ENCODE measurements around the gene SPRR1A. TPM values are rescaled to one million over a fixed set of nuclear protein-coding genes. Genes with fewer than 3 reads are reported as not detected.

Gene SPRR1A
- total RNA-seq, 2 donors from 2014 or later: not detected

GRCh38 chr1:152972196-152972886 is 11.5 kb upstream of the SPRR1A start:
- no peaks in the 10 kb centered on the region for H3K27me3 ChIP-seq
- no peak overlapping the region for H3K27ac ChIP-seq
- no peak for TF ChIP-seq CTCF (IDR thresholded peaks at IDR 0.05)
- H3K36me3 ChIP-seq: no peaks in the 10 kb centered on the region
- H3K4me3 ChIP-seq: no peak overlapping the region
- H3K9me3 ChIP-seq: no peaks in the 10 kb centered on the region
- no peak for DNase-seq (ENCODE audit: low spot score)
- H3K4me1 ChIP-seq: no peaks in the 10 kb centered on the region

- DNase-seq (ENCODE audit: low spot score): no peak
- no peaks in the 10 kb centered on the region for H3K9me3 ChIP-seq
- no peaks in the 10 kb centered on the region for H3K4me1 ChIP-seq
- no peak for TF ChIP-seq CTCF (IDR thresholded peaks at IDR 0.05)
- H3K27ac ChIP-seq: no peak overlapping the region
- no peaks in the 10 kb centered on the region for H3K27me3 ChIP-seq
- H3K4me3 ChIP-seq: no peak overlapping the region
- H3K36me3 ChIP-seq: no peaks in the 10 kb centered on the region
Measured at GRCh38 chr1:152976688-152977087, 7.2 kb upstream of the SPRR1A start.

DNA sequence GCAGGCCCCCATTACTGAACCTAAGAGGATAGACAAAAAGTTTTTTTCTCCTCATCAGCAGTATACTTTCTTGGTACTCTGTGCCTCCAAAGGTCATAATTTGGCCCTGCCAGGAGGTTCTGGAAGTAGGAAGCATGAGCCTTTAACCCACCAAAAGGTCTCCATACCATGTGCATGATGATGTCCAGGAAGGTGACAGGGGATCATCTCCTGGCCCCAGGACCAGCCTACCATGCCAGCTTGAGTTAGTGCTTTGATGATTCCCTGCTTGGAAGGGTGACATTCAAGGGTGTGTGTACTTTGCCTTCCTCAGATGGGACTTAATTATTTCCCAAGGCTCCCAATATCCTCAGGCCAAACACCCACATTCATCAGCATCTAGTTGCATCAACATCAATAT is 6.3 kb upstream of the SPRR1A start:
- Histone ChIP-seq H3K27me3 (no peaks in the 10 kb centered on the region), H3K27ac (no peak overlapping the region), H3K9me3 (no peaks in the 10 kb centered on the region), H3K4me3 (no peak overlapping the region), H3K36me3 (no peaks in the 10 kb centered on the region), H3K4me1 (no peaks in the 10 kb centered on the region)
- DNase-seq (ENCODE audit: low spot score): no peak
- TF ChIP-seq CTCF (IDR thresholded peaks at IDR 0.05): no peak

- H3K4me1 ChIP-seq: no peaks in the 10 kb centered on the region
- no peaks in the 10 kb centered on the region for H3K36me3 ChIP-seq
- H3K4me3 ChIP-seq: no peak overlapping the region
- no peak overlapping the region for H3K27ac ChIP-seq
- no peak for DNase-seq (ENCODE audit: low spot score)
- no peaks in the 10 kb centered on the region for H3K9me3 ChIP-seq
- H3K27me3 ChIP-seq: no peaks in the 10 kb centered on the region
- no peak for TF ChIP-seq CTCF (IDR thresholded peaks at IDR 0.05)
Measured at GRCh38 chr1:152980676-152981075, 3.2 kb upstream of the SPRR1A start.

- no peaks in the 10 kb centered on the region for H3K9me3 ChIP-seq
Measured at GRCh38 chr1:152981146-152981871, 2.6 kb upstream of the SPRR1A start.

More at GRCh38 chr1:152981146-152981871, 2.6 kb upstream of the SPRR1A start:
- H3K27me3 ChIP-seq: no peaks in the 10 kb centered on the region
- H3K27ac ChIP-seq: no peak overlapping the region
- no peaks in the 10 kb centered on the region for H3K4me1 ChIP-seq
- no peak for DNase-seq (ENCODE audit: low spot score)
- no peak for TF ChIP-seq CTCF (IDR thresholded peaks at IDR 0.05)
- no peak overlapping the region for H3K4me3 ChIP-seq
- H3K36me3 ChIP-seq: no peaks in the 10 kb centered on the region
